ENCODE results near the gene GPRIN3. TPM values are rescaled to one million over a fixed set of nuclear protein-coding genes. Genes with fewer than 3 reads are reported as not detected.
A peak's percentile ranks its signal among the peaks of the same experiment; 100 is the strongest.

The GPRIN3 gene
- total and polyA plus RNA-seq, 3 experiments from 2014 or later, result 15.6 to 16.5 (median 16.2) TPM

GRCh38 chr4:89283226-89284009 is 24.2 kb downstream of the GPRIN3 start:
- Mint-ChIP-seq H3K27me3 (no peaks in the 10 kb centered on the region), H3K27ac (peak overlapping the region in 2 of 8 donors; percentile 96 to 97)
- peak overlapping the region; percentile 50 for H3K4me3 ChIP-seq (ENCODE audit: low read length)

GRCh38 chr4:89279385-89279784 is 28.2 kb downstream of the GPRIN3 start:
- Histone ChIP-seq H3K4me1 (ENCODE audit: insufficient read depth, low read length) (peaks cover 51% of the 10 kb centered on the region), H3K27ac (ENCODE audit: low read depth, low read length) (no peak overlapping the region), H3K27me3 (ENCODE audit: insufficient read depth, low read length, poor library complexity, severe bottlenecking) (no peaks in the 10 kb centered on the region), H3K4me3 (ENCODE audit: low read length) (no peak overlapping the region), H3K36me3 (ENCODE audit: insufficient read depth, low read length) (peaks cover 4% of the 10 kb centered on the region), H3K9me3 (ENCODE audit: low read length) (no peaks in the 10 kb centered on the region)
- Mint-ChIP-seq H3K4me3 (no peak overlapping the region), H3K4me1 (peaks cover 0 to 40% (median 17%) of the 10 kb centered on the region in 3 donors), H3K9me3 (no peaks in the 10 kb centered on the region), H3K27ac (no peak overlapping the region), H3K27me3 (no peaks in the 10 kb centered on the region), H3K36me3 (peaks cover 6 to 15% (median 11%) of the 10 kb centered on the region in 3 donors)
- CTCF ChIA-PET, result interaction anchor here (0.9 to 1.1 kb wide), 5 partner anchors 19 to 24 kb away, joined by 3 to 6 read pairs (median 3); no protein-coding TSS in a partner anchor
- no peak for DNase-seq
- POLR2A ChIA-PET, result no interaction called here

More at GRCh38 chr4:89283226-89284009, 24.2 kb downstream of the GPRIN3 start:
- H3K4me3 Mint-ChIP-seq, result peak overlapping the region in 6 of 7 donors; percentile 79 to 86 (median 83)
- no peaks in the 10 kb centered on the region for H3K9me3 ChIP-seq (ENCODE audit: low read length)
- CTCF ChIA-PET, result interaction anchor here (0.6 to 2.4 kb wide), 10 partner anchors 10 to 28 kb away, joined by 3 to 15 read pairs (median 4); partner anchors contain the start of gene GPRIN3
- peaks cover 4% of the 10 kb centered on the region for H3K36me3 ChIP-seq (ENCODE audit: insufficient read depth, low read length)
- H3K4me1 ChIP-seq (ENCODE audit: insufficient read depth, low read length), result peaks cover 81% of the 10 kb centered on the region
- POLR2A ChIA-PET, result interaction anchor here (0.7 to 3.1 kb wide), 5 partner anchors 11 to 43 kb away, joined by 3 to 35 read pairs (median 6); partner anchors contain the start of gene GPRIN3
- H3K36me3 Mint-ChIP-seq, result peaks cover 0 to 4% (median 0%) of the 10 kb centered on the region in 3 donors
- no peaks in the 10 kb centered on the region for H3K27me3 ChIP-seq (ENCODE audit: insufficient read depth, low read length, poor library complexity, severe bottlenecking)
- H3K9me3 Mint-ChIP-seq, result no peaks in the 10 kb centered on the region
- DNase-seq, result peak; percentile 52 to 88 (median 62)
- peak overlapping the region; percentile 94 for H3K27ac ChIP-seq (ENCODE audit: low read depth, low read length)
- H3K4me1 Mint-ChIP-seq, result peaks cover 0 to 37% (median 32%) of the 10 kb centered on the region in 3 donors

DNA sequence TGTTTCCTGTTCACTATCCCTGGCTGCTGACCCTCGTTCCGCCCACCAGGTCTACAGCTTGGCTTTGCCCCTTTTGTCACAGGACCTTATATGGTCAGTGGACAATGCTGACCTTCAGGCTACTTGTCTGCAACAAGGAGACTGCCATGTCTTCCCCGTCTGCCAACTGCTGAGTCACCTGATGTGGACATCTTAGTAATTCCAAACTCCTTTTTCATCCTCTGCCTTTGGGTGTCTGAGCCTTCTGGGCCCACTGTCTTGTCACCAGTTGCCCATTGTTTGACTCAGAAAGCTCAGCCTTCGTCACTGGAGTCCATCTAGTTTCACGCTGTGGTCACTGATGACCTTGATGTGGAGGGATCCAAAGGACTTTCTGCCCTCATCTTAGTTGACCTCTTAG is 30.2 kb downstream of the GPRIN3 start:
- Histone ChIP-seq H3K4me3 (ENCODE audit: low read length) (no peak overlapping the region), H3K27me3 (ENCODE audit: insufficient read depth, low read length, poor library complexity, severe bottlenecking) (no peaks in the 10 kb centered on the region), H3K36me3 (ENCODE audit: insufficient read depth, low read length) (peaks cover 4% of the 10 kb centered on the region), H3K4me1 (ENCODE audit: insufficient read depth, low read length) (peaks cover 47% of the 10 kb centered on the region), H3K9me3 (ENCODE audit: low read length) (no peaks in the 10 kb centered on the region), H3K27ac (ENCODE audit: low read depth, low read length) (no peak overlapping the region)
- H3K4me1 Mint-ChIP-seq, result peaks cover 0 to 60% (median 37%) of the 10 kb centered on the region in 3 donors
- ChIA-PET POLR2A (no interaction called here), CTCF (interaction anchor here (1.1 kb wide), 1 partner anchor 8 kb away, joined by 5 read pairs; no protein-coding TSS in a partner anchor)
- no peak overlapping the region for H3K4me3 Mint-ChIP-seq
- H3K27ac Mint-ChIP-seq, result peak overlapping the region in 7 of 8 donors; percentile 39 to 95 (median 82)
- peaks cover 12 to 24% (median 14%) of the 10 kb centered on the region in 3 donors for H3K36me3 Mint-ChIP-seq
- peaks cover 0 to 2% of the 10 kb centered on the region in 2 donors for H3K27me3 Mint-ChIP-seq
- no peaks in the 10 kb centered on the region for H3K9me3 Mint-ChIP-seq
- no peak for DNase-seq

GRCh38 chr4:89276296-89276695 is 31.3 kb downstream of the GPRIN3 start:
- Histone ChIP-seq H3K36me3 (ENCODE audit: insufficient read depth, low read length) (peaks cover 4% of the 10 kb centered on the region), H3K27ac (ENCODE audit: low read depth, low read length) (no peak overlapping the region), H3K4me1 (ENCODE audit: insufficient read depth, low read length) (peaks cover 46% of the 10 kb centered on the region), H3K9me3 (ENCODE audit: low read length) (no peaks in the 10 kb centered on the region), H3K27me3 (ENCODE audit: insufficient read depth, low read length, poor library complexity, severe bottlenecking) (no peaks in the 10 kb centered on the region), H3K4me3 (ENCODE audit: low read length) (no peak overlapping the region)
- Mint-ChIP-seq H3K27ac (peak overlapping the region; percentile 13 to 81 (median 65)), H3K9me3 (no peaks in the 10 kb centered on the region), H3K27me3 (peaks cover 0 to 2% of the 10 kb centered on the region in 2 donors), H3K4me3 (peak overlapping the region in 1 of 7 donors; percentile 6), H3K4me1 (peaks cover 0 to 71% (median 48%) of the 10 kb centered on the region in 3 donors), H3K36me3 (peaks cover 12 to 29% (median 14%) of the 10 kb centered on the region in 3 donors)
- POLR2A ChIA-PET, result no interaction called here
- CTCF ChIA-PET, result interaction anchor here (0.6 to 1.2 kb wide), 2 partner anchors 11 to 14 kb away, joined by 3 to 5 read pairs; no protein-coding TSS in a partner anchor
- DNase-seq, result no peak

DNA sequence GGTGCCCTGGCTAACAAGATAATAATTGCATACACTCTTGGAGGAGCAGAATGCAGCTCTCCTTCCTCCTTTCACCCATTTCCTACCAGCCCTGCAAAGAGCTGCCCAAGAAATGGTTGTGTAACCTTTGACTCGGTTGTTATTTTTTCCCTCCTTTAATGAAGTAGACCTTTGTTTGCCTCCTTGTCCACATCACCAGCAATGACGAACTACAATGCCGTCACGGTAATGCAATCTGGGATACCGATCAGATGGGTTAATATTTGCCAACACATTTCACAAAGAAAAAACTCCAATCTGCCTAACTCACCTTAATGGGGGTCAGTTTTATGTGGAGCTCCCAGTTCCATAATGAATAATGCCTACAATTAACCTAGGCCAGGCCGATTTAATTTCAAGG is 32.0 kb downstream of the GPRIN3 start:
- H3K9me3 Mint-ChIP-seq, result no peaks in the 10 kb centered on the region
- Histone ChIP-seq H3K27me3 (ENCODE audit: insufficient read depth, low read length, poor library complexity, severe bottlenecking) (no peaks in the 10 kb centered on the region), H3K4me1 (ENCODE audit: insufficient read depth, low read length) (peaks cover 44% of the 10 kb centered on the region), H3K9me3 (ENCODE audit: low read length) (no peaks in the 10 kb centered on the region), H3K27ac (ENCODE audit: low read depth, low read length) (no peak overlapping the region), H3K36me3 (ENCODE audit: insufficient read depth, low read length) (peaks cover 4% of the 10 kb centered on the region), H3K4me3 (ENCODE audit: low read length) (no peak overlapping the region)
- CTCF ChIA-PET, result interaction anchor here (0.9 to 1.2 kb wide), 4 partner anchors 11 to 22 kb away, joined by 3 to 5 read pairs (median 3); no protein-coding TSS in a partner anchor
- H3K4me3 Mint-ChIP-seq, result no peak overlapping the region
- peak overlapping the region; percentile 3 to 88 (median 69) for H3K27ac Mint-ChIP-seq
- POLR2A ChIA-PET, result no interaction called here
- no peak for DNase-seq
- H3K36me3 Mint-ChIP-seq, result peaks cover 12 to 29% (median 14%) of the 10 kb centered on the region in 3 donors
- H3K27me3 Mint-ChIP-seq, result peaks cover 0 to 2% of the 10 kb centered on the region in 2 donors
- H3K4me1 Mint-ChIP-seq, result peaks cover 0 to 78% (median 55%) of the 10 kb centered on the region in 3 donors

DNA sequence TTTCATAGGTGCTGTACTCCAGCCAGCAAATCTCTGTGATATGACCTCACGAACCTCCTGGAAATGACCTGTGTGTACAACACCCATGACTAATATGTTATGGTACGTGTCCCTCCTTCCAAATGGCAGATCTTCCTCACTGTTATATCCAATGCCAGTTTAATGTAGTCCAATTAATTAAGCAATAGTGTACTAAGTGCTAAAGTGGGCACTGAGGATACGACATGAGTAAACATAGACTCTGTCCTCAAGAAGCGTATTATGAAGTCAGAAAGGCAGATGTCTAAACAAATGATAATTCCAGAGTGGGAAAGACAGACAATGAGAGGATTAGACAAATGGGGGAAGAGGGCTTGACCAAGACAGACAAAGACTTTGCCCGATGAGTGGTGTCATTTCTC is 33.9 kb downstream of the GPRIN3 start:
- H3K4me1 Mint-ChIP-seq, result peaks cover 0 to 93% (median 72%) of the 10 kb centered on the region in 3 donors
- H3K27ac Mint-ChIP-seq, result peak overlapping the region in 5 of 8 donors; percentile 24 to 75 (median 64)
- POLR2A ChIA-PET, result no interaction called here
- H3K4me3 Mint-ChIP-seq, result peak overlapping the region in 1 of 7 donors; percentile 51
- H3K9me3 Mint-ChIP-seq, result no peaks in the 10 kb centered on the region
- H3K27me3 Mint-ChIP-seq, result peaks cover 0 to 2% of the 10 kb centered on the region in 2 donors
- Histone ChIP-seq H3K36me3 (ENCODE audit: insufficient read depth, low read length) (no peaks in the 10 kb centered on the region), H3K27ac (ENCODE audit: low read depth, low read length) (no peak overlapping the region), H3K4me1 (ENCODE audit: insufficient read depth, low read length) (peaks cover 32% of the 10 kb centered on the region), H3K27me3 (ENCODE audit: insufficient read depth, low read length, poor library complexity, severe bottlenecking) (no peaks in the 10 kb centered on the region), H3K4me3 (ENCODE audit: low read length) (no peak overlapping the region), H3K9me3 (ENCODE audit: low read length) (no peaks in the 10 kb centered on the region)
- peaks cover 11 to 31% (median 14%) of the 10 kb centered on the region in 3 donors for H3K36me3 Mint-ChIP-seq
- no peak for DNase-seq
- CTCF ChIA-PET, result interaction anchor here (1.2 to 2.5 kb wide), 2 partner anchors 18 kb away, joined by 4 to 8 read pairs; no protein-coding TSS in a partner anchor

GRCh38 chr4:89270792-89271191 is 36.8 kb downstream of the GPRIN3 start:
- Mint-ChIP-seq H3K36me3 (peaks cover 6 to 23% (median 9%) of the 10 kb centered on the region in 3 donors), H3K27ac (peak overlapping the region; percentile 16 to 78 (median 40)), H3K9me3 (no peaks in the 10 kb centered on the region), H3K27me3 (peaks cover 0 to 2% of the 10 kb centered on the region in 2 donors), H3K4me1 (peaks cover 3 to 96% (median 91%) of the 10 kb centered on the region in 3 donors), H3K4me3 (peak overlapping the region in 6 of 7 donors; percentile 0 to 42 (median 14))
- ChIA-PET CTCF (interaction anchor here (1.1 kb wide), 1 partner anchor 12 kb away, joined by 4 read pairs; no protein-coding TSS in a partner anchor), POLR2A (interaction anchor here (0.6 kb wide), 1 partner anchor 12 kb away, joined by 6 read pairs; no protein-coding TSS in a partner anchor)
- Histone ChIP-seq H3K27ac (ENCODE audit: low read depth, low read length) (no peak overlapping the region), H3K27me3 (ENCODE audit: insufficient read depth, low read length, poor library complexity, severe bottlenecking) (no peaks in the 10 kb centered on the region), H3K36me3 (ENCODE audit: insufficient read depth, low read length) (no peaks in the 10 kb centered on the region), H3K4me3 (ENCODE audit: low read length) (no peak overlapping the region), H3K4me1 (ENCODE audit: insufficient read depth, low read length) (peaks cover 28% of the 10 kb centered on the region), H3K9me3 (ENCODE audit: low read length) (no peaks in the 10 kb centered on the region)
- DNase-seq, result no peak

Data from CD8-positive, alpha-beta memory T cell (primary cell).